COLO668 (cell line): Measurements from ENCODE around the gene DLGAP3.
"Not testable (repeated sequence)": the region's sequence is repeated elsewhere in the genome, so short reads cannot be mapped to it uniquely, and the experiment has no call there.

Experiments
- DNase-seq: peaks from one replicate; lab custom pipeline; 2025; ENCODE audit not compliant: unreplicated experiment; lab: John Stamatoyannopoulos, UW

Gene DLGAP3

GRCh38 chr1:34842073-34842472 is 87.4 kb downstream of the DLGAP3 start:
- no peak for DNase-seq

GRCh38 chr1:34840426-34840825 is 89.0 kb downstream of the DLGAP3 start:
- DNase-seq: no peak

- no peak for DNase-seq
These were observed 89.7 kb downstream of the DLGAP3 start for GRCh38 chr1:34839526-34840305.

GRCh38 chr1:34833711-34834110 is 95.7 kb downstream of the DLGAP3 start:
- DNase-seq: no peak

- peak; percentile 94 for DNase-seq
These were observed 97.7 kb downstream of the DLGAP3 start for GRCh38 chr1:34831721-34832246.

GRCh38 chr1:34829250-34829649 is 100.2 kb downstream of the DLGAP3 start:
- DNase-seq: no peak

- no peak for DNase-seq
These were observed 100.8 kb downstream of the DLGAP3 start for GRCh38 chr1:34828611-34829010.

- no peak for DNase-seq
These were observed 102.0 kb downstream of the DLGAP3 start for GRCh38 chr1:34827341-34827941.

GRCh38 chr1:34825455-34826091 is 103.9 kb downstream of the DLGAP3 start:
- DNase-seq: peak; percentile 58

- DNase-seq: no peak
These were observed 104.5 kb downstream of the DLGAP3 start for GRCh38 chr1:34824817-34825454.

- DNase-seq: no peak
These were observed 107.2 kb downstream of the DLGAP3 start for GRCh38 chr1:34822202-34822601.

GRCh38 chr1:34818862-34819261 is 110.6 kb downstream of the DLGAP3 start:
- DNase-seq: not testable (repeated sequence)

GRCh38 chr1:34816778-34817177 is 112.7 kb downstream of the DLGAP3 start:
- no peak for DNase-seq

- DNase-seq: no peak
These were observed 113.1 kb downstream of the DLGAP3 start for GRCh38 chr1:34816332-34816731.
